ENCODE results near the gene TMEM191C.
"Not testable (repeated sequence)": the region's sequence is repeated elsewhere in the genome, so short reads cannot be mapped to it uniquely, and the experiment has no call there.

GRCh38 chr22:21462672-21463071 lies 4.5 kb upstream of the TMEM191C start:
- TF ChIP-seq CTCF, POLR2A (IDR thresholded peaks at IDR 0.05): not testable (repeated sequence)
